HepG2 (cell line): Measurements from ENCODE around the gene APOBEC3B. TPM values are rescaled to one million over a fixed set of nuclear protein-coding genes. Genes with fewer than 3 reads are reported as not detected.

ENCODE experiments used
- AGO2 ChIP-seq: fragments of 200-400 bp; formaldehyde crosslinking; optimal IDR thresholded peaks from 2 replicates; pipeline ENCODE3; 2017; ENCODE audit warnings: mild to moderate bottlenecking, low read depth, low read length, moderate library complexity
- FOXM1 ChIP-seq: sonication (generic); formaldehyde crosslinking; IDR thresholded peaks from 2 replicates; pipeline ENCODE4 v1.5.0; 2020; ENCODE audit warnings: missing genetic modification reagents
- GATA4 ChIP-seq: sonication (generic); IDR thresholded peaks from 2 replicates; pipeline ENCODE4 v1.6.1; 2016; ENCODE audit warnings: antibody characterized with exemption, low read depth, borderline replicate concordance
- KAT2B ChIP-seq: fragments of 150-350 bp; IDR thresholded peaks from 2 replicates; pipeline ENCODE4 v1.6.1; 2014; ENCODE audit warnings: low read depth, low read length, borderline replicate concordance
- KDM1A ChIP-seq: IDR thresholded peaks from 2 replicates; pipeline ENCODE4 v1.6.1; 2016; ENCODE audit warnings: missing compliant biosample characterization
- KLF11 ChIP-seq: IDR thresholded peaks from 2 replicates; pipeline ENCODE4 v1.6.1; 2016; ENCODE audit warnings: missing compliant biosample characterization
- MAFK ChIP-seq, 2 experiments: IDR thresholded peaks in 1 of 2; conservative IDR thresholded peaks in 1 of 2; 2 replicates each; pipeline ENCODE4 v1.6.1; 2011; ENCODE audit warnings: improper control_type of control experiment in 2 of 2, low read length in 2 of 2
- NAIF1 ChIP-seq: sonication (generic); formaldehyde crosslinking; IDR thresholded peaks from 2 replicates; pipeline ENCODE4 v1.5.0; 2020; ENCODE audit warnings: mild to moderate bottlenecking, missing genetic modification reagents, borderline replicate concordance
- NFATC3 ChIP-seq: sonication (generic); formaldehyde crosslinking; IDR thresholded peaks from 2 replicates; pipeline ENCODE4 v1.5.1; 2020; ENCODE audit warnings: mild to moderate bottlenecking, missing genetic modification reagents
- SOX6 ChIP-seq, 2 experiments: fragments of 450-650 bp in 1 of 2; sonication (generic) in 1 of 2; formaldehyde crosslinking in 1 of 2; IDR thresholded peaks; 2 replicates each; pipeline versions ENCODE4 v1.4.0 to v1.6.1; 2017 to 2020; ENCODE audit warnings: antibody characterized with exemption in 1 of 2, mild to moderate bottlenecking in 1 of 2, missing genetic modification reagents in 1 of 2
- TEAD3 ChIP-seq: optimal IDR thresholded peaks from 2 replicates; pipeline ENCODE3; 2016; ENCODE audit warnings: borderline replicate concordance
- ZBTB42 ChIP-seq: sonication (generic); formaldehyde crosslinking; IDR thresholded peaks from 2 replicates; pipeline ENCODE4 v1.5.0; 2020; ENCODE audit warnings: mild to moderate bottlenecking, missing genetic modification reagents
- ZFY ChIP-seq: sonication (generic); formaldehyde crosslinking; IDR thresholded peaks from 2 replicates; pipeline ENCODE4 v1.4.0; 2020; ENCODE audit warnings: missing genetic modification reagents
- ZKSCAN5 ChIP-seq: sonication (generic); formaldehyde crosslinking; IDR thresholded peaks from 2 replicates; pipeline ENCODE4 v1.5.1; 2020; ENCODE audit warnings: mild to moderate bottlenecking, missing genetic modification reagents
- ZNF180 ChIP-seq: sonication (generic); formaldehyde crosslinking; IDR thresholded peaks from 2 replicates; pipeline ENCODE4 v1.4.0; 2020; ENCODE audit warnings: low read depth, missing genetic modification reagents, borderline replicate concordance
- ZNF263 ChIP-seq: sonication (generic); formaldehyde crosslinking; IDR thresholded peaks from 2 replicates; pipeline ENCODE4 v1.4.0; 2020; ENCODE audit warnings: missing genetic modification reagents
- polyA plus RNA-seq, 8 experiments: library from polyadenylated mRNA; depleted of rRNA in 3 of 8; stranded (reverse) in 7 of 8; unstranded in 1 of 8; fragments of >200 nt; fragmentation: Illumina TruSeq in 4 of 8; extraction: Trizol in 4 of 8; gene quantifications; 2 replicates each; pipeline versions ENCODE4 v1.2.1 to v1.2.3, GENCODE V29; 2011 to 2016; ENCODE audit warnings: low read depth in 4 of 8, missing spikeins in 1 of 8, mixed read lengths in 1 of 8; ENCODE audit not compliant: insufficient read depth in 1 of 8
- total RNA-seq, 5 experiments: library from RNA; depleted of rRNA; stranded (reverse); fragments of >200 nt; fragmentation: Illumina TruSeq; extraction: Trizol; gene quantifications; 2 replicates each; pipeline ENCODE4 v1.2.3, GENCODE V29; 2016; ENCODE audit warnings: low read depth in 1 of 5
- TF ChIP-seq, protein P1 (sequence below): sonication (generic); formaldehyde crosslinking; IDR thresholded peaks from 2 replicates; pipeline ENCODE4 v1.4.0; 2020; ENCODE audit warnings: missing genetic modification reagents
- TF ChIP-seq, protein P2 (sequence below): sonication (generic); formaldehyde crosslinking; IDR thresholded peaks from 2 replicates; pipeline ENCODE4 v1.9.0; 2021; ENCODE audit warnings: mild to moderate bottlenecking, missing genetic modification reagents
- TF ChIP-seq, protein P3 (sequence below): sonication (generic); formaldehyde crosslinking; IDR thresholded peaks from 2 replicates; pipeline ENCODE4 v1.4.0; 2020; ENCODE audit warnings: missing genetic modification reagents, borderline replicate concordance
- TF ChIP-seq, protein P4 (sequence below): sonication (generic); formaldehyde crosslinking; IDR thresholded peaks from 2 replicates; pipeline ENCODE4 v1.8.1; 2023; ENCODE audit warnings: mild to moderate bottlenecking, inconsistent platforms, moderate library complexity, missing genetic modification reagents, borderline replicate concordance

APOBEC3B gene
- total and polyA plus RNA-seq, 2 of the 13 experiments (the other 11 are each of a cell fraction or from before 2014, with no cell fraction given): 6.7 to 8.8 TPM

DNA sequence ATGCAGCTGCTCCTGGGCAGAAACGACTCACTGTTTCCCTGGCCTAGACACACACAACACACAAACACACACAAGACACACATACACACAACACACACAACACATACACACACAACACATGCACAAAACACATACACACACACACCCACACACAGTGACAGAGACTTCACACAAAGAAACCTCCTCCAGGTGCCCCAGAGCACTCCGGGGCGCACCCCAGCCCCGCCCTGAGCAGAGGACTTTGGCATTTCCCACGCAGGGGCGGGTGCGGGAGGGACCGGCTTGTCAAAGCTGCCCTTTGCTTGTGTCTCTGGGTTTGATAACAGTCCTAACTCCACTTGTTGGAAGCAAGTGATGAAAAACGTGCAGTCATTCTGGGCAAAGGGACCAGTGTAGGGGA is 18.3 kb upstream of the APOBEC3B start (continued):
- TF ChIP-seq ZFY (CRISPR knock-in tag): no peak
- TF ChIP-seq KDM1A (CRISPR knock-in tag): no peak
- peak; percentile 36; the same call in 1 of the 2 replicates for TF ChIP-seq ZNF263
- TF ChIP-seq KLF11 (CRISPR knock-in tag): no peak
- TF ChIP-seq ZBTB42 (CRISPR knock-in tag): no peak
- no peak for TF ChIP-seq AGO2
- no peak for TF ChIP-seq TEAD3 (CRISPR knock-in tag)
- TF ChIP-seq MAFK (conservative IDR thresholded peaks at IDR 0.05 in 1 of 2, IDR thresholded peaks at IDR 0.05 in 1 of 2; ENCODE audit: low read length in 2 of 2): no peak
- no peak for TF ChIP-seq ZNF180 (CRISPR knock-in tag)
- TF ChIP-seq NFATC3 (CRISPR knock-in tag): no peak
- TF ChIP-seq FOXM1: no peak
- TF ChIP-seq SOX6 (IDR thresholded peaks at IDR 0.05): no peak
- no peak for TF ChIP-seq SOX6 (CRISPR knock-in tag; IDR thresholded peaks at IDR 0.05)
- TF ChIP-seq, protein P1, sequence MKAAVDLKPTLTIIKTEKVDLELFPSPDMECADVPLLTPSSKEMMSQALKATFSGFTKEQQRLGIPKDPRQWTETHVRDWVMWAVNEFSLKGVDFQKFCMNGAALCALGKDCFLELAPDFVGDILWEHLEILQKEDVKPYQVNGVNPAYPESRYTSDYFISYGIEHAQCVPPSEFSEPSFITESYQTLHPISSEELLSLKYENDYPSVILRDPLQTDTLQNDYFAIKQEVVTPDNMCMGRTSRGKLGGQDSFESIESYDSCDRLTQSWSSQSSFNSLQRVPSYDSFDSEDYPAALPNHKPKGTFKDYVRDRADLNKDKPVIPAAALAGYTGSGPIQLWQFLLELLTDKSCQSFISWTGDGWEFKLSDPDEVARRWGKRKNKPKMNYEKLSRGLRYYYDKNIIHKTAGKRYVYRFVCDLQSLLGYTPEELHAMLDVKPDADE: no peak
- TF ChIP-seq, protein P2, sequence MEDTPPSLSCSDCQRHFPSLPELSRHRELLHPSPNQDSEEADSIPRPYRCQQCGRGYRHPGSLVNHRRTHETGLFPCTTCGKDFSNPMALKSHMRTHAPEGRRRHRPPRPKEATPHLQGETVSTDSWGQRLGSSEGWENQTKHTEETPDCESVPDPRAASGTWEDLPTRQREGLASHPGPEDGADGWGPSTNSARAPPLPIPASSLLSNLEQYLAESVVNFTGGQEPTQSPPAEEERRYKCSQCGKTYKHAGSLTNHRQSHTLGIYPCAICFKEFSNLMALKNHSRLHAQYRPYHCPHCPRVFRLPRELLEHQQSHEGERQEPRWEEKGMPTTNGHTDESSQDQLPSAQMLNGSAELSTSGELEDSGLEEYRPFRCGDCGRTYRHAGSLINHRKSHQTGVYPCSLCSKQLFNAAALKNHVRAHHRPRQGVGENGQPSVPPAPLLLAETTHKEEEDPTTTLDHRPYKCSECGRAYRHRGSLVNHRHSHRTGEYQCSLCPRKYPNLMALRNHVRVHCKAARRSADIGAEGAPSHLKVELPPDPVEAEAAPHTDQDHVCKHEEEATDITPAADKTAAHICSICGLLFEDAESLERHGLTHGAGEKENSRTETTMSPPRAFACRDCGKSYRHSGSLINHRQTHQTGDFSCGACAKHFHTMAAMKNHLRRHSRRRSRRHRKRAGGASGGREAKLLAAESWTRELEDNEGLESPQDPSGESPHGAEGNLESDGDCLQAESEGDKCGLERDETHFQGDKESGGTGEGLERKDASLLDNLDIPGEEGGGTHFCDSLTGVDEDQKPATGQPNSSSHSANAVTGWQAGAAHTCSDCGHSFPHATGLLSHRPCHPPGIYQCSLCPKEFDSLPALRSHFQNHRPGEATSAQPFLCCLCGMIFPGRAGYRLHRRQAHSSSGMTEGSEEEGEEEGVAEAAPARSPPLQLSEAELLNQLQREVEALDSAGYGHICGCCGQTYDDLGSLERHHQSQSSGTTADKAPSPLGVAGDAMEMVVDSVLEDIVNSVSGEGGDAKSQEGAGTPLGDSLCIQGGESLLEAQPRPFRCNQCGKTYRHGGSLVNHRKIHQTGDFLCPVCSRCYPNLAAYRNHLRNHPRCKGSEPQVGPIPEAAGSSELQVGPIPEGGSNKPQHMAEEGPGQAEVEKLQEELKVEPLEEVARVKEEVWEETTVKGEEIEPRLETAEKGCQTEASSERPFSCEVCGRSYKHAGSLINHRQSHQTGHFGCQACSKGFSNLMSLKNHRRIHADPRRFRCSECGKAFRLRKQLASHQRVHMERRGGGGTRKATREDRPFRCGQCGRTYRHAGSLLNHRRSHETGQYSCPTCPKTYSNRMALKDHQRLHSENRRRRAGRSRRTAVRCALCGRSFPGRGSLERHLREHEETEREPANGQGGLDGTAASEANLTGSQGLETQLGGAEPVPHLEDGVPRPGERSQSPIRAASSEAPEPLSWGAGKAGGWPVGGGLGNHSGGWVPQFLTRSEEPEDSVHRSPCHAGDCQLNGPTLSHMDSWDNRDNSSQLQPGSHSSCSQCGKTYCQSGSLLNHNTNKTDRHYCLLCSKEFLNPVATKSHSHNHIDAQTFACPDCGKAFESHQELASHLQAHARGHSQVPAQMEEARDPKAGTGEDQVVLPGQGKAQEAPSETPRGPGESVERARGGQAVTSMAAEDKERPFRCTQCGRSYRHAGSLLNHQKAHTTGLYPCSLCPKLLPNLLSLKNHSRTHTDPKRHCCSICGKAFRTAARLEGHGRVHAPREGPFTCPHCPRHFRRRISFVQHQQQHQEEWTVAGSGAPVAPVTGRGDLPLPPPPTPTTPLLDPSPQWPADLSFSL (CRISPR knock-in tag): peak; percentile 96
- TF ChIP-seq KAT2B: no peak
- TF ChIP-seq NAIF1 (CRISPR knock-in tag): no peak
- TF ChIP-seq, protein P3, sequence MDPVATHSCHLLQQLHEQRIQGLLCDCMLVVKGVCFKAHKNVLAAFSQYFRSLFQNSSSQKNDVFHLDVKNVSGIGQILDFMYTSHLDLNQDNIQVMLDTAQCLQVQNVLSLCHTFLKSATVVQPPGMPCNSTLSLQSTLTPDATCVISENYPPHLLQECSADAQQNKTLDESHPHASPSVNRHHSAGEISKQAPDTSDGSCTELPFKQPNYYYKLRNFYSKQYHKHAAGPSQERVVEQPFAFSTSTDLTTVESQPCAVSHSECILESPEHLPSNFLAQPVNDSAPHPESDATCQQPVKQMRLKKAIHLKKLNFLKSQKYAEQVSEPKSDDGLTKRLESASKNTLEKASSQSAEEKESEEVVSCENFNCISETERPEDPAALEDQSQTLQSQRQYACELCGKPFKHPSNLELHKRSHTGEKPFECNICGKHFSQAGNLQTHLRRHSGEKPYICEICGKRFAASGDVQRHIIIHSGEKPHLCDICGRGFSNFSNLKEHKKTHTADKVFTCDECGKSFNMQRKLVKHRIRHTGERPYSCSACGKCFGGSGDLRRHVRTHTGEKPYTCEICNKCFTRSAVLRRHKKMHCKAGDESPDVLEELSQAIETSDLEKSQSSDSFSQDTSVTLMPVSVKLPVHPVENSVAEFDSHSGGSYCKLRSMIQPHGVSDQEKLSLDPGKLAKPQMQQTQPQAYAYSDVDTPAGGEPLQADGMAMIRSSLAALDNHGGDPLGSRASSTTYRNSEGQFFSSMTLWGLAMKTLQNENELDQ (CRISPR knock-in tag): no peak
- TF ChIP-seq ZKSCAN5 (CRISPR knock-in tag): no peak
- TF ChIP-seq, protein P4, sequence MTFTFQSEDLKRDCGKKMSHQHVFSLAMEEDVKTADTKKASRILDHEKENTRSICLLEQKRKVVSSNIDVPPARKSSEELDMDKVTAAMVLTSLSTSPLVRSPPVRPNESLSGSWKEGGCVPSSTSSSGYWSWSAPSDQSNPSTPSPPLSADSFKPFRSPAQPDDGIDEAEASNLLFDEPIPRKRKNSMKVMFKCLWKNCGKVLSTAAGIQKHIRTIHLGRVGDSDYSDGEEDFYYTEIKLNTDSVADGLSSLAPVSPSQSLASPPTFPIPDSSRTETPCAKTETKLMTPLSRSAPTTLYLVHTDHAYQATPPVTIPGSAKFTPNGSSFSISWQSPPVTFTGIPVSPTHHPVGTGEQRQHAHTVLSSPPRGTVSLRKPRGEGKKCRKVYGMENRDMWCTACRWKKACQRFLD (CRISPR knock-in tag): 0 out of 2 replicates have a peak, but pooled peaks have one; percentile 47
- no peak for TF ChIP-seq GATA4
